PFSK-1 (cell line): ENCODE data around the gene MKNK1.

ENCODE experiments used
- FOXP2 ChIP-seq: optimal IDR thresholded peaks from 2 replicates; pipeline ENCODE3; 2011; ENCODE audit warnings: borderline replicate concordance, control low read depth, inconsistent platforms; ENCODE audit not compliant: insufficient read depth; ENCODE audit errors: extremely low read length, extremely low read depth
- POLR2AphosphoS5 ChIP-seq: IDR thresholded peaks from 2 replicates; pipeline ENCODE4 v1.6.1; 2012; ENCODE audit warnings: low read depth, mild to moderate bottlenecking, control low read depth, low read length, moderate library complexity
- REST ChIP-seq, 2 experiments: IDR thresholded peaks; 2 replicates each; pipeline versions ENCODE4 v1.6.1 to v1.8.0; 2011 to 2012; ENCODE audit warnings: low read depth in 2 of 2, low read length in 2 of 2, control low read depth in 1 of 2, inconsistent platforms in 1 of 2, mild to moderate bottlenecking in 1 of 2, moderate library complexity in 1 of 2; ENCODE audit not compliant: insufficient read depth in 1 of 2
- SIN3A ChIP-seq: IDR thresholded peaks from 2 replicates; pipeline ENCODE4 v1.6.1; 2012; ENCODE audit warnings: mild to moderate bottlenecking, low read length, moderate library complexity, borderline replicate concordance; ENCODE audit not compliant: insufficient read depth
- TAF1 ChIP-seq: IDR thresholded peaks from 2 replicates; pipeline ENCODE4 v1.6.1; 2012; ENCODE audit warnings: low read length, control low read depth, borderline replicate concordance; ENCODE audit not compliant: insufficient read depth

- no peak for TF ChIP-seq REST (IDR thresholded peaks at IDR 0.05; ENCODE audit: insufficient read depth in 1 of 2, low read depth in 2 of 2, low read length in 2 of 2)
- no peak for TF ChIP-seq POLR2AphosphoS5
- TF ChIP-seq TAF1, result no peak
- no peak for TF ChIP-seq SIN3A
- TF ChIP-seq FOXP2, result no peak
These were observed 84.9 kb downstream of the MKNK1 start for GRCh38 chr1:46519209-46519608.
